Adrenal gland (tissue), 5 donors: ENCODE results near the gene GRK1.

ENCODE experiments used
- CTCF ChIP-seq, 6 experiments: fragments of 450-650 bp in 4 of 6; fragments of 200-600 bp in 2 of 6; sonication (generic) in 1 of 6; IDR thresholded peaks; 1 replicate in 5 of 6; 2 replicates in 1 of 6; pipeline versions ENCODE4 v1.5.1 to v1.8.0; 2016 to 2021; ENCODE audit warnings: antibody characterized with exemption in 6 of 6, mild to moderate bottlenecking in 2 of 6, moderate library complexity in 1 of 6
- POLR2A ChIP-seq, 2 donors: fragments of 450-650 bp; IDR thresholded peaks; one replicate each; pipeline ENCODE4 v1.6.1; 2017; ENCODE audit warnings: antibody characterized with exemption in 2 of 2, mild to moderate bottlenecking in 2 of 2, moderate library complexity in 1 of 2
- donor health status: DM: no; HTN: no; CAD: no.

- no peak for TF ChIP-seq POLR2A (IDR thresholded peaks at IDR 0.05)
- no peak for TF ChIP-seq CTCF (IDR thresholded peaks at IDR 0.05)
These were observed 16.3 kb upstream of the GRK1 start for GRCh38 chr13:113650731-113651148.
